Adipocyte (in vitro differentiated cells): ENCODE measurements around the gene DPY19L3.

Source experiments
- DNase-seq: peaks from one replicate; pipeline ENCODE4 v3.0.0-alpha.2; 2015; ENCODE audit warnings: low read depth
- H3K27me3 ChIP-seq: replicated peaks from 2 replicates; pipeline ENCODE4 v1.7.0; 2013; ENCODE audit warnings: mild to moderate bottlenecking, low read length, moderate library complexity; ENCODE audit not compliant: control insufficient read depth, insufficient read depth
- H3K36me3 ChIP-seq: 2 replicates; pipeline ENCODE4 v1.7.0; 2013; ENCODE audit warnings: low read length, mild to moderate bottlenecking, moderate library complexity; ENCODE audit not compliant: control insufficient read depth, insufficient read depth, severe bottlenecking
- H3K4me1 ChIP-seq: 2 replicates; pipeline ENCODE4 v1.7.0; 2013; ENCODE audit warnings: mild to moderate bottlenecking, low read length, moderate library complexity; ENCODE audit not compliant: control insufficient read depth, insufficient read depth
- H3K4me3 ChIP-seq: 2 replicates; pipeline ENCODE4 v1.7.0; 2013; ENCODE audit warnings: mild to moderate bottlenecking, low read length, moderate library complexity
- H3K9ac ChIP-seq: 2 replicates; pipeline ENCODE4 v1.7.0; 2013; ENCODE audit warnings: mild to moderate bottlenecking, low read length, moderate library complexity
- H3K9me3 ChIP-seq: 2 replicates; pipeline ENCODE4 v1.7.0; 2013; ENCODE audit warnings: mild to moderate bottlenecking, low read length, moderate library complexity; ENCODE audit not compliant: control insufficient read depth

The DPY19L3 gene

DNA sequence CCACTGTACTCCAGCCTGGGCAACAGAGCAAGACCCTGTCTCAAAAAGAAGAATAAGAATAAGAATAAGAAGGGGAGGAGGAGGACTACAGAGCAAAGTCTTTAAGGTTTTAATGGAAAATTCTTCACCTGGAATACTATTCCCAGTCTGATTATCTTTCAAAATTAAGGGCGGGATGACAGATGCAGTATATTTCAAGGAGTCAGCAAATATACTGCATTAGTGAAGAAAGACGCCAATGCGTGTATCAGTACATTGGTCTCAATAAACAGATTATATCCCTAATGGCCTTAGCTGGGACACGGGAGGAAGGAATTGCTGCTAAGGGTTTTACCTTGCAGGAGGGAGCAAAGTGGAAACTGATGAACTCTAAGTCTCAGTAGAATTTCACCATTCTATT lies 121.3 kb downstream of the DPY19L3 start:
- DNase-seq, result no peak
- Histone ChIP-seq H3K4me1 (no peaks in the 10 kb centered on the region), H3K9me3 (peaks cover 8% of the 10 kb centered on the region), H3K36me3 (no peaks in the 10 kb centered on the region), H3K27me3 (no peaks in the 10 kb centered on the region), H3K4me3 (no peak overlapping the region), H3K9ac (no peak overlapping the region)

GRCh38 chr19:32530773-32531172 lies 125.2 kb downstream of the DPY19L3 start:
- no peak overlapping the region for H3K9ac ChIP-seq
- no peak overlapping the region for H3K4me3 ChIP-seq
- peaks cover 10% of the 10 kb centered on the region for H3K9me3 ChIP-seq
- DNase-seq, result no peak
- peaks cover 4% of the 10 kb centered on the region for H3K27me3 ChIP-seq
- H3K4me1 ChIP-seq, result no peaks in the 10 kb centered on the region
- H3K36me3 ChIP-seq, result no peaks in the 10 kb centered on the region

- no peak overlapping the region for H3K4me3 ChIP-seq
- H3K9me3 ChIP-seq, result peaks cover 10% of the 10 kb centered on the region
- H3K9ac ChIP-seq, result no peak overlapping the region
- no peaks in the 10 kb centered on the region for H3K36me3 ChIP-seq
- peaks cover 4% of the 10 kb centered on the region for H3K27me3 ChIP-seq
- DNase-seq, result no peak
- no peaks in the 10 kb centered on the region for H3K4me1 ChIP-seq
Measured at GRCh38 chr19:32532233-32532632, 126.7 kb downstream of the DPY19L3 start.
